Measurements from ENCODE around the gene SRCAP. TPM values are rescaled to one million over a fixed set of nuclear protein-coding genes. Genes with fewer than 3 reads are reported as not detected.

The SRCAP gene
- total and polyA plus RNA-seq, 8 donors: 7.5 to 39.6 (median 27.4) TPM

DNA sequence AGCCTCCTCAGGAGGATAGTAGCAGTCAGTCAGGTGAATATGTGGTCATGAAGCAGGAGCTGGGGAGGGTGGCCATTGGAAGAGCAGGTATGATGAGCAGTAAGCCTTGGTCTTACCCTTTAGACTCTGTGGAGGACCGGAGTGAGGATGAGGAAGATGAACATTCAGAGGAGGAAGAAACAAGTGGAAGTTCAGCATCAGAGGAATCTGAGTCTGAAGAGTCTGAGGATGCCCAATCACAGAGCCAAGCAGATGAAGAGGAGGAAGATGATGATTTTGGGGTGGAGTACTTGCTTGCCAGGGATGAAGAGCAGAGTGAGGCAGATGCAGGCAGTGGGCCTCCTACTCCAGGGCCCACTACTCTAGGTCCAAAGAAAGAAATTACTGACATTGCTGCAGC lies 12.7 kb downstream of the SRCAP start:
- no peaks in the 10 kb centered on the region for H3K9me3 ChIP-seq
- no peak overlapping the region for H3K4me3 ChIP-seq
- H3K27ac ChIP-seq: no peak overlapping the region
- DNase-seq (no peak), ATAC-seq (no peak), FAIRE-seq (no peak)
- peaks cover 29 to 97% (median 72%) of the 10 kb centered on the region in 3 donors for H3K36me3 ChIP-seq
- no peaks in the 10 kb centered on the region for H3K27me3 ChIP-seq
- TF ChIP-seq, protein P1, sequence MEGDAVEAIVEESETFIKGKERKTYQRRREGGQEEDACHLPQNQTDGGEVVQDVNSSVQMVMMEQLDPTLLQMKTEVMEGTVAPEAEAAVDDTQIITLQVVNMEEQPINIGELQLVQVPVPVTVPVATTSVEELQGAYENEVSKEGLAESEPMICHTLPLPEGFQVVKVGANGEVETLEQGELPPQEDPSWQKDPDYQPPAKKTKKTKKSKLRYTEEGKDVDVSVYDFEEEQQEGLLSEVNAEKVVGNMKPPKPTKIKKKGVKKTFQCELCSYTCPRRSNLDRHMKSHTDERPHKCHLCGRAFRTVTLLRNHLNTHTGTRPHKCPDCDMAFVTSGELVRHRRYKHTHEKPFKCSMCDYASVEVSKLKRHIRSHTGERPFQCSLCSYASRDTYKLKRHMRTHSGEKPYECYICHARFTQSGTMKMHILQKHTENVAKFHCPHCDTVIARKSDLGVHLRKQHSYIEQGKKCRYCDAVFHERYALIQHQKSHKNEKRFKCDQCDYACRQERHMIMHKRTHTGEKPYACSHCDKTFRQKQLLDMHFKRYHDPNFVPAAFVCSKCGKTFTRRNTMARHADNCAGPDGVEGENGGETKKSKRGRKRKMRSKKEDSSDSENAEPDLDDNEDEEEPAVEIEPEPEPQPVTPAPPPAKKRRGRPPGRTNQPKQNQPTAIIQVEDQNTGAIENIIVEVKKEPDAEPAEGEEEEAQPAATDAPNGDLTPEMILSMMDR (IDR thresholded peaks at IDR 0.05): no peak
- H3K4me1 ChIP-seq: no peaks in the 10 kb centered on the region
- WGBS, 2 donors: 95 to 100% methylated on average over 1 of the region's 1 CpG
- intact Hi-C loops (cut with DNase I): no loop called here

DNA sequence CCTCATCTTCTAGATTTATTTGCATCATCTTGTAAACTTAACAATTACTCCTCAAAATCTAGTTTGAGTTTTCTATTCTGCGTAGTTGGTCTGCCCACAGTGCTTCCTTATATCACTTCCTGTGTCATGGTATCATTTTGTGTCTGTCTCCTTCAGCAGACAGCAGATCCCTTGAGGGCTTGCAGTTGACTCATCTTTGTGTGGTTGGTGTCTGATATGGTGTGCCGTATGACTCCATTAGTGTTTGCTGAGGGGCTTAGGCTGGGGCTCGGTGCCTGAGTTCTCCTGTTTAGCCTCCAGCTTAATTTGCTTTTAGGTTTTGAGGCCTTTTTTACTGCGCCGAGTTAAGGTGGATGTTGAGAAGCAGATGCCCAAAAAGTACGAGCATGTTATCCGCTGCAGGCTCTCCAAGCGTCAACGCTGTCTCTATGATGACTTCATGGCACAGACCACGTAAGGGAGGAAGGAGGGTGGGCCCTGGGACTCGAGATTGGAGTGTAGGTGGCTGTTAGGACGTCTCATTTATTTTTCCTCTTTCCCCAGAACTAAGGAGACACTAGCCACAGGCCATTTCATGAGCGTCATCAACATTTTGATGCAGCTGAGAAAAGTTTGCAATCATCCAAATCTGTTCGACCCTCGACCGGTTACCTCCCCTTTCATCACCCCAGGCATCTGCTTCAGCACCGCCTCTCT lies 16.9 kb downstream of the SRCAP start:
- Histone ChIP-seq H3K9me3 (no peaks in the 10 kb centered on the region), H3K4me3 (no peak overlapping the region), H3K36me3 (peaks cover 24 to 95% (median 50%) of the 10 kb centered on the region in 3 donors), H3K27ac (peak overlapping the region in 1 of 4 donors; percentile 36), H3K27me3 (no peaks in the 10 kb centered on the region), H3K4me1 (no peaks in the 10 kb centered on the region)
- DNase-seq: peak in 1 of 6 donors; percentile 11
- ATAC-seq: peak in 2 of 4 donors; percentile 35 to 51
- TF ChIP-seq, protein P1 (IDR thresholded peaks at IDR 0.05): no peak
- intact Hi-C loops (cut with DNase I): no loop called here
- WGBS, 2 donors: 86 to 89% methylated on average over 17 of the region's 17 CpGs
- FAIRE-seq: no peak

DNA sequence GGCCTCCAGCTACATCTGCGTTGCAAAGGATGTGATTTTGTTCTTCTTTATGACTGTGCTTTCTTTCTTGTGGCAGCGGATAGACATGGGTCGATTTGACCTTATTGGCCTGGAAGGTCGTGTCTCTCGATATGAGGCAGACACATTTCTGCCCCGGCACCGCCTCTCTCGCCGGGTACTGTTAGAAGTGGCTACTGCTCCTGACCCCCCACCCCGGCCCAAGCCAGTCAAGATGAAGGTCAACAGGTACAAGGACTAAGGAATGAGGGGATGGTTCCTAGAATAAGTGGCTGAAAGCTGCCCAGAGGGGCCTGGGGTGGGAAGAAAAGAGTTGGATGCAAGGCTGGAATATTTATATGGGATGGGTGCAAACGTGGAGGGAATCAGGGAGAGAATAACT lies 21.1 kb downstream of the SRCAP start:
- Histone ChIP-seq H3K9me3 (no peaks in the 10 kb centered on the region), H3K4me1 (no peaks in the 10 kb centered on the region), H3K36me3 (peaks cover 20 to 97% (median 62%) of the 10 kb centered on the region in 3 donors), H3K4me3 (no peak overlapping the region), H3K27ac (no peak overlapping the region), H3K27me3 (no peaks in the 10 kb centered on the region)
- 88 to 91% methylated on average over 11 of the region's 11 CpGs for WGBS, 2 donors
- intact Hi-C loops (cut with DNase I): no loop called here
- FAIRE-seq (no peak), ATAC-seq (no peak), DNase-seq (peak in 2 of 6 donors; percentile 29)
- TF ChIP-seq, protein P1 (IDR thresholded peaks at IDR 0.05): no peak

DNA sequence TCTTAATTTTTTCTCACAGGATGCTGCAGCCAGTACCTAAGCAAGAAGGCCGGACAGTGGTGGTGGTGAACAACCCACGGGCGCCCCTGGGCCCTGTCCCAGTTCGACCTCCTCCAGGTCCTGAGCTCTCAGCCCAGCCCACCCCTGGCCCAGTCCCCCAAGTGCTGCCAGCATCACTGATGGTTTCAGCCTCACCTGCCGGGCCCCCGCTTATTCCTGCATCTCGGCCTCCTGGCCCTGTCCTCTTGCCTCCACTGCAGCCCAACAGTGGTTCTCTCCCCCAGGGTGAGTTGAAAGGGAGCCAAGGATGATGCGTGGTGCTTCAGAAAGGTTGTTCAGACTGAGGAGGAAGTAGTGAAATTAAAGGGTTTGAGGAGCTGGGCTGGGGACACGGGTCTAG lies 21.7 kb downstream of the SRCAP start:
- Histone ChIP-seq H3K27ac (no peak overlapping the region), H3K4me3 (no peak overlapping the region), H3K9me3 (no peaks in the 10 kb centered on the region), H3K36me3 (peaks cover 20 to 99% (median 66%) of the 10 kb centered on the region in 3 donors), H3K27me3 (no peaks in the 10 kb centered on the region), H3K4me1 (no peaks in the 10 kb centered on the region)
- TF ChIP-seq, protein P1 (IDR thresholded peaks at IDR 0.05): no peak
- FAIRE-seq: no peak
- intact Hi-C loops (cut with DNase I): no loop called here
- ATAC-seq: no peak
- peak in 2 of 6 donors; percentile 29 to 50 for DNase-seq
- WGBS, 2 donors: 81 to 83% methylated on average over 8 to 9 of the region's 9 CpGs

DNA sequence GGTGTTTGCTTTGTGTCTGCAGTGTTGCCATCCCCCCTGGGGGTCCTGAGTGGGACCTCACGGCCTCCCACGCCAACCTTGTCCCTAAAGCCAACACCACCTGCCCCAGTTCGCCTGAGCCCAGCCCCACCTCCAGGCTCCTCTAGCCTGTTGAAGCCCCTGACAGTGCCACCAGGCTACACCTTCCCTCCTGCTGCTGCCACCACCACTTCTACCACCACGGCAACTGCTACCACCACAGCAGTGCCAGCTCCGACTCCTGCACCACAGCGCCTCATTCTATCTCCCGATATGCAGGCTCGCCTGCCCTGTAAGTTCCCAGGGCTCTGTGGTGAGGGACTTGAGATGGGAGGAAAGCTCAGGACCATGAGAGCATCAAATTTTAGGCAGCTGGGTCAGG lies 22.2 kb downstream of the SRCAP start:
- intact Hi-C loops (cut with DNase I): no loop called here
- H3K4me3 ChIP-seq: no peak overlapping the region
- H3K4me1 ChIP-seq: peaks cover 0 to 3% (median 0%) of the 10 kb centered on the region in 3 donors
- peaks cover 20 to 95% (median 64%) of the 10 kb centered on the region in 3 donors for H3K36me3 ChIP-seq
- TF ChIP-seq, protein P1 (IDR thresholded peaks at IDR 0.05): no peak
- DNase-seq: peak in 2 of 6 donors; percentile 37 to 55
- FAIRE-seq: no peak
- 96 to 97% methylated on average over 8 of the region's 8 CpGs for WGBS, 2 donors
- no peak overlapping the region for H3K27ac ChIP-seq
- H3K27me3 ChIP-seq: no peaks in the 10 kb centered on the region
- H3K9me3 ChIP-seq: no peaks in the 10 kb centered on the region
- no peak for ATAC-seq

Measured in pancreas (tissue), 10 donors.